Measurements from ENCODE around the gene ALG1.
A peak's percentile ranks its signal among the peaks of the same experiment; 100 is the strongest.

ALG1 gene

GRCh38 chr16:5046914-5047313, 24.7 kb upstream of the ALG1 start:
- TF ChIP-seq REST (IDR thresholded peaks at IDR 0.05; ENCODE audit: insufficient replicate concordance, low read depth): no peak
- TF ChIP-seq GABPA (IDR thresholded peaks at IDR 0.05; ENCODE audit: low read depth): no peak
- TF ChIP-seq CTCF (IDR thresholded peaks at IDR 0.05; ENCODE audit: insufficient read depth, low read length): no peak
- no peak for TF ChIP-seq SPI1 (IDR thresholded peaks at IDR 0.05; ENCODE audit: borderline replicate concordance, low read depth)
- TF ChIP-seq POLR2AphosphoS5 (IDR thresholded peaks at IDR 0.05; ENCODE audit: low read depth): no peak
- peaks cover 2% of the 10 kb centered on the region for H3K27me3 ChIP-seq (ENCODE audit: insufficient read depth, poor library complexity, severe bottlenecking)
- H3K4me3 ChIP-seq (replicated peaks; ENCODE audit: insufficient read depth, low read length): no peak overlapping the region
- no peak for DNase-seq (ENCODE audit: low read depth in 1 of 2, low spot score in 1 of 2)
- H3K27ac ChIP-seq (replicated peaks): no peak overlapping the region

- no peak for TF ChIP-seq CTCF (IDR thresholded peaks at IDR 0.05; ENCODE audit: insufficient read depth, low read length)
- no peak for TF ChIP-seq POLR2AphosphoS5 (IDR thresholded peaks at IDR 0.05; ENCODE audit: low read depth)
- TF ChIP-seq REST (IDR thresholded peaks at IDR 0.05; ENCODE audit: insufficient replicate concordance, low read depth): no peak
- TF ChIP-seq GABPA (IDR thresholded peaks at IDR 0.05; ENCODE audit: low read depth): no peak
- no peak for TF ChIP-seq SPI1 (IDR thresholded peaks at IDR 0.05; ENCODE audit: borderline replicate concordance, low read depth)
- no peak overlapping the region for H3K27ac ChIP-seq (replicated peaks)
- DNase-seq (ENCODE audit: low read depth in 1 of 2, low spot score in 1 of 2): no peak
- no peak overlapping the region for H3K4me3 ChIP-seq (replicated peaks; ENCODE audit: insufficient read depth, low read length)
- no peaks in the 10 kb centered on the region for H3K27me3 ChIP-seq (ENCODE audit: insufficient read depth, poor library complexity, severe bottlenecking)
These were observed 16.5 kb upstream of the ALG1 start for GRCh38 chr16:5054876-5055865.

GRCh38 chr16:5056352-5056751, 15.3 kb upstream of the ALG1 start:
- TF ChIP-seq REST (IDR thresholded peaks at IDR 0.05; ENCODE audit: insufficient replicate concordance, low read depth) (no peak), CTCF (IDR thresholded peaks at IDR 0.05; ENCODE audit: insufficient read depth, low read length) (peak; percentile 68)
- peak in 1 of 2 experiments; percentile 53 for DNase-seq (ENCODE audit: low read depth in 1 of 2, low spot score in 1 of 2)
- H3K27ac ChIP-seq (replicated peaks): no peak overlapping the region
- no peak overlapping the region for H3K4me3 ChIP-seq (replicated peaks; ENCODE audit: insufficient read depth, low read length)
- H3K27me3 ChIP-seq (ENCODE audit: insufficient read depth, poor library complexity, severe bottlenecking): no peaks in the 10 kb centered on the region

Data from HL-60 (cell line).